AG04450 (cell line): ENCODE results near the gene TBX10. TPM values are rescaled to one million over a fixed set of nuclear protein-coding genes. Genes with fewer than 3 reads are reported as not detected.

Source experiments
- CTCF ChIA-PET: fragments of 300-600, 350-600 bp; formaldehyde crosslinking; extraction: SDS; loops from one replicate; lab custom pipeline; 2022; ENCODE audit warnings: antibody characterized with exemption, inconsistent platforms; lab: Charles Lee
- POLR2A ChIA-PET: fragments of 350-600 bp; formaldehyde crosslinking; extraction: SDS; loops from one replicate; lab custom pipeline; 2021; ENCODE audit warnings: antibody characterized with exemption, inconsistent platforms; lab: Yijun Ruan, JAX
- DNase-seq: peaks from one replicate; pipeline ENCODE4 v3.0.0-alpha.2; 2011; ENCODE audit warnings: low read depth, low spot score
- H3K27ac ChIP-seq: one replicate; pipeline ENCODE4 v1.5.1; 2012; ENCODE audit warnings: low read depth, low read length, control low read depth
- H3K27me3 ChIP-seq: one replicate; pipeline ENCODE4 v1.6.0; 2012; ENCODE audit warnings: low read length; ENCODE audit not compliant: control insufficient read depth, insufficient read depth
- H3K4me3 ChIP-seq: 2 replicates; pipeline ENCODE4 v1.5.1; 2011; ENCODE audit warnings: mild to moderate bottlenecking, low read depth, low read length, control low read depth
- H3K9me3 ChIP-seq: 2 replicates; pipeline ENCODE4 v1.5.1; 2012; ENCODE audit warnings: low read length; ENCODE audit not compliant: control insufficient read depth, insufficient read depth
- polyA plus RNA-seq: library from polyadenylated mRNA; depleted of rRNA; stranded (reverse); fragments of >200 nt; gene quantifications from 2 replicates; pipeline ENCODE4 v1.2.3, GENCODE V29; 2011
- TF ChIP-seq, protein P1 (sequence below): IDR thresholded peaks from 2 replicates; pipeline ENCODE4 v1.5.1; 2011; ENCODE audit warnings: low read depth, low read length, control low read depth, inconsistent platforms

The TBX10 gene
- polyA plus RNA-seq, 1 experiment, result not detected

DNA sequence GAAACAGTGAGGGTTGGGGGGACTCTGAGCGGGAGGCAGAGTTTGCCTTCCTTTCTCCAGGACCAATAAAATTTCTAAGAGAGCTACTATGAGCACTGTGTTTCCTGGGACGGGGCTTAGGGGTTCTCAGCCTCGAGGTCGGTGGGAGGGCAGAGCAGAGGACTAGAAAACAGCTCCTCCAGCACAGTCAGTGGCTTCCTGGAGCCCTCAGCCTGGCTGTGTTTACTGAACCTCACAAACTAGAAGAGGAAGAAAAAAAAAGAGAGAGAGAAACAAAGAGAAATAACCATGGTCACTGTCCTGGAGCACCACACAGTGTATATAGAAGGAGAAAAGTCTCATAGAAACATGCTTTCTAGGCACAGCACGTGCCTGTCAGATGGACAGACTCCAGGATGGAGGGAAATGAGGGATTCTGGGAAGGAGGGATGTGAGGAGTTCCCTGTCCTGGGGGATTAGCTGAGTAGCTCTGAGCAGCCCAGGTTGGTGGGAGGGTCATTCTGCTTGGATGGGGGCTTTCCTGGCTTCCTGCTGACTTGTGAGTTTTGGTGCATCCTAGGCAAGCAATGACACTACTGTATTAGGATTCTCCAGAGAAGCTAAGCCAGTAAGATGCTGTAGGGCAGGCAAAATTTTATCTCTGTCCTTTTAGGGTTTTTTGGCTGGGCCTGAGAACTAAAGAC, 52.9 kb downstream of the TBX10 start:
- TF ChIP-seq, protein P1, sequence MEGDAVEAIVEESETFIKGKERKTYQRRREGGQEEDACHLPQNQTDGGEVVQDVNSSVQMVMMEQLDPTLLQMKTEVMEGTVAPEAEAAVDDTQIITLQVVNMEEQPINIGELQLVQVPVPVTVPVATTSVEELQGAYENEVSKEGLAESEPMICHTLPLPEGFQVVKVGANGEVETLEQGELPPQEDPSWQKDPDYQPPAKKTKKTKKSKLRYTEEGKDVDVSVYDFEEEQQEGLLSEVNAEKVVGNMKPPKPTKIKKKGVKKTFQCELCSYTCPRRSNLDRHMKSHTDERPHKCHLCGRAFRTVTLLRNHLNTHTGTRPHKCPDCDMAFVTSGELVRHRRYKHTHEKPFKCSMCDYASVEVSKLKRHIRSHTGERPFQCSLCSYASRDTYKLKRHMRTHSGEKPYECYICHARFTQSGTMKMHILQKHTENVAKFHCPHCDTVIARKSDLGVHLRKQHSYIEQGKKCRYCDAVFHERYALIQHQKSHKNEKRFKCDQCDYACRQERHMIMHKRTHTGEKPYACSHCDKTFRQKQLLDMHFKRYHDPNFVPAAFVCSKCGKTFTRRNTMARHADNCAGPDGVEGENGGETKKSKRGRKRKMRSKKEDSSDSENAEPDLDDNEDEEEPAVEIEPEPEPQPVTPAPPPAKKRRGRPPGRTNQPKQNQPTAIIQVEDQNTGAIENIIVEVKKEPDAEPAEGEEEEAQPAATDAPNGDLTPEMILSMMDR, result no peak
- CTCF ChIA-PET, result no interaction called here
- Histone ChIP-seq H3K9me3 (no peaks in the 10 kb centered on the region; the same call in 1 of the 2 replicates), H3K27ac (no peak overlapping the region), H3K27me3 (peaks cover 1% of the 10 kb centered on the region), H3K4me3 (no peak overlapping the region)
- DNase-seq, result no peak
- POLR2A ChIA-PET, result no interaction called here

DNA sequence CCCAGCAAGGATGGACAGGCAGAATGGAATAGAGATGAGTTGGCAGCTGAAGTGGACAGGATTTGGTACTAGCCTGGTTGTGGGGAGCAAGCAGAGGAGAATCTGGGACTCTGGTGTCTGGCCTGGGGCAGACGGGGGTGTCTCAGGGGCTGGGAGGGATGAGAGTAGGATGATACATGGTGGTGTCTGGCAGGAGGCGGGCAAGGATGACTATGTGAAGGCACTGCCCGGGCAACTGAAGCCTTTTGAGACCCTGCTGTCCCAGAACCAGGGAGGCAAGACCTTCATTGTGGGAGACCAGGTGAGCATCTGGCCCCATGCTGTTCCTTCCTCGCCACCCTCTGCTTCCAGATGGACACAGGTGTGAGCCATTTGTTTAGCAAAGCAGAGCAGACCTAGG, 53.7 kb downstream of the TBX10 start:
- H3K27ac ChIP-seq, result peak overlapping the region; percentile 21
- H3K9me3 ChIP-seq, result no peaks in the 10 kb centered on the region; the same call in 1 of the 2 replicates
- ChIA-PET POLR2A (no interaction called here), CTCF (no interaction called here)
- no peak overlapping the region for H3K4me3 ChIP-seq
- peaks cover 5% of the 10 kb centered on the region for H3K27me3 ChIP-seq
- TF ChIP-seq, protein P1, result no peak
- DNase-seq, result no peak

DNA sequence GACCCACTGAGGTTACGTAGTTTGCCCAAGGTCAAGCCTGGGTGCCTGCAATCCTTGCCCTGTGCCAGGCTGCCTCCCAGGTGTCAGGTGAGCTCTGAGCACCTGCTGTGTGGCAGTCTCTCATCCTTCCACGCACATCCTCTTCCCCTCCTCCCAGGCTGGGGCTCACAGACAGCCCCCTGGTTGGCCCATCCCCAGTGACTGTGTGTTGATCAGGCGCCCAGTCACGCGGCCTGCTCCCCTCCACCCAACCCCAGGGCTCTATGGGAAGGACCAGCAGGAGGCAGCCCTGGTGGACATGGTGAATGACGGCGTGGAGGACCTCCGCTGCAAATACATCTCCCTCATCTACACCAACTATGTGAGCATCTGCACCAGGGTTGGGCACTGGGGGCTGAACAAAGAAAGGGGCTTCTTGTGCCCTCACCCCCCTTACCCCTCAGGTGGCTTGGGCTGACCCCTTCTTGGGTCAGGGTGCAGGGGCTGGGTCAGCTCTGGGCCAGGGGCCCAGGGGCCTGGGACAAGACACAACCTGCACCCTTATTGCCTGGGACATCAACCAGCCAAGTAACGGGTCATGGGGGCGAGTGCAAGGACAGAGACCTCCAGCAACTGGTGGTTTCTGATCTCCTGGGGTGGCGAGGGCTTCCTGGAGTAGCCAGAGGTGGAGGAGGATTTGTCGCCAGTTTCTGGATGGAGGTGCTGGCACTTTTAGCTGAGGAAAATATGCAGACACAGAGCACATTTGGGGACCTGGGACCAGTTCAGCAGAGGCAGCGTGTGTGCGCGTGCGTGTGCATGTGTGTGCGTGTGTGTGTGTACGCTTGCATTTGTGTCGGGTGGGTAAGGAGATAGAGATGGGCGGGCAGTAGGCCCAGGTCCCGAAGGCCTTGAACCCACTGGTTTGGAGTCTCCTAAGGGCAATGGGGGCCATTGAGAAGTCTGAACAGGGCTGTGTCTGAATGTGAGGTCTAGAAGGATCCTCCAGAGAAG, 54.4 kb downstream of the TBX10 start:
- H3K27ac ChIP-seq, result peak overlapping the region; percentile 11
- POLR2A ChIA-PET, result interaction anchor here (1.1 to 1.8 kb wide), 2 partner anchors 21 to 22 kb away, joined by 3 to 12 read pairs; no protein-coding TSS in a partner anchor

DNA sequence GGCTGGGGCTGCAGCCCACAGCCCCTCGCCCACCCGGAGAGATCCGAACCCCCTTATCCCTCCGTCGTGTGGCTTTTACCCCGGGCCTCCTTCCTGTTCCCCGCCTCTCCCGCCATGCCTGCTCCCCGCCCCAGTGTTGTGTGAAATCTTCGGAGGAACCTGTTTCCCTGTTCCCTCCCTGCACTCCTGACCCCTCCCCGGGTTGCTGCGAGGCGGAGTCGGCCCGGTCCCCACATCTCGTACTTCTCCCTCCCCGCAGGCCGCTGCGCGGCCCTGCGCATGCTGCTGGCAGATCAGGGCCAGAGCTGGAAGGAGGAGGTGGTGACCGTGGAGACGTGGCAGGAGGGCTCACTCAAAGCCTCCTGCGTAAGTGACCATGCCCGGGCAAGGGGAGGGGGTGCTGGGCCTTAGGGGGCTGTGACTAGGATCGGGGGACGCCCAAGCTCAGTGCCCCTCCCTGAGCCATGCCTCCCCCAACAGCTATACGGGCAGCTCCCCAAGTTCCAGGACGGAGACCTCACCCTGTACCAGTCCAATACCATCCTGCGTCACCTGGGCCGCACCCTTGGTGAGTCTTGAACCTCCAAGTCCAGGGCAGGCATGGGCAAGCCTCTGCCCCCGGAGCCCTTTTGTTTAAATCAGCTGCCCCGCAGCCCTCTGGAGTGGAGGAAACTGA, 55.2 kb downstream of the TBX10 start:
- Histone ChIP-seq H3K27me3 (peaks cover 16% of the 10 kb centered on the region), H3K4me3 (peak overlapping the region; percentile 80), H3K9me3 (no peaks in the 10 kb centered on the region; the same call in 1 of the 2 replicates), H3K27ac (peak overlapping the region; percentile 81)
- TF ChIP-seq, protein P1, result no peak
- ChIA-PET POLR2A (interaction anchor here (1.0 to 1.8 kb wide), 6 partner anchors 8 to 183 kb away, joined by 3 to 12 read pairs (median 5); partner anchors contain the start of genes NUDT8 and PPP1CA), CTCF (interaction anchor here (0.6 to 1.2 kb wide), 2 partner anchors 19 to 45 kb away, joined by 3 to 5 read pairs; partner anchors contain the start of gene NUDT8)
- no peak for DNase-seq

More for the DNA sequence above, 54.4 kb downstream of the TBX10 start:
- DNase-seq, result no peak
- TF ChIP-seq, protein P1, result no peak
- Histone ChIP-seq H3K4me3 (peak overlapping the region; percentile 80), H3K9me3 (no peaks in the 10 kb centered on the region; the same call in 1 of the 2 replicates), H3K27me3 (peaks cover 10% of the 10 kb centered on the region)
- CTCF ChIA-PET, result no interaction called here
